B cell (primary cell): ENCODE measurements around the gene CLASP1. TPM values are rescaled to one million over a fixed set of nuclear protein-coding genes. Genes with fewer than 3 reads are reported as not detected.

Experiments
- ATAC-seq: fragments of 200-7000 bp; cut with Tn5 transposase; one replicate; pipeline ENCODE4 v1.10.0; 2021; ENCODE audit warnings: low read depth, mild to moderate bottlenecking, moderate number of reproducible peaks, moderate library complexity
- CTCF ChIA-PET: fragments of 350-600 bp; sonication (Branson Sonifier 250); formaldehyde crosslinking; loops from one replicate; lab custom pipeline; 2021; ENCODE audit warnings: antibody characterized with exemption, inconsistent platforms; lab: Charles Lee
- POLR2A ChIA-PET: fragments of 350-600 bp; sonication (Branson Sonifier 250); formaldehyde crosslinking; loops from one replicate; lab custom pipeline; 2021; ENCODE audit warnings: antibody characterized with exemption; lab: Charles Lee
- DNase-seq: peaks from one replicate; pipeline ENCODE4 v3.0.0; 2013
- H2AFZ ChIP-seq: 2 replicates; pipeline ENCODE4 v1.6.1; 2012; ENCODE audit warnings: mild to moderate bottlenecking, low read depth, low read length; ENCODE audit not compliant: insufficient read depth, poor library complexity, severe bottlenecking
- H3K27ac ChIP-seq, 2 donors: 1 replicate in 1 of 2; 2 replicates in 1 of 2; pipeline ENCODE4 v1.5.1; 2012 to 2013; ENCODE audit warnings: low read length in 2 of 2, mild to moderate bottlenecking in 2 of 2, moderate library complexity in 1 of 2
- H3K27me3 ChIP-seq, 4 experiments: fragments of 200-600 bp in 1 of 4; sonication (generic) in 1 of 4; replicated peaks in 1 of 4; 1 replicate in 2 of 4; 2 replicates in 2 of 4; pipeline versions ENCODE4 v1.6.1 to v1.7.0; 2013 to 2016; ENCODE audit warnings: low read length in 3 of 4, mild to moderate bottlenecking in 2 of 4, mixed read lengths in 1 of 4, moderate library complexity in 1 of 4; ENCODE audit not compliant: insufficient read depth in 4 of 4, control insufficient read depth in 3 of 4; ENCODE audit errors: control extremely low read depth in 1 of 4
- H3K36me3 ChIP-seq, 2 experiments: replicated peaks in 1 of 2; 1 replicate in 1 of 2; 2 replicates in 1 of 2; pipeline versions ENCODE4 v1.6.1 to v1.7.1; 2013; ENCODE audit warnings: low read length in 1 of 2; ENCODE audit not compliant: insufficient read depth in 2 of 2, control insufficient read depth in 1 of 2; ENCODE audit errors: control extremely low read depth in 1 of 2, extremely low read depth in 1 of 2
- H3K4me1 ChIP-seq, 2 donors: fragments of 200-600 bp in 1 of 2; sonication (generic) in 1 of 2; 1 replicate in 1 of 2; 2 replicates in 1 of 2; pipeline versions ENCODE4 v1.5.1 to v1.6.1; 2013 to 2017; ENCODE audit warnings: low read length in 2 of 2; ENCODE audit not compliant: control insufficient read depth in 2 of 2, insufficient read depth in 2 of 2
- H3K4me2 ChIP-seq: replicated peaks from 2 replicates; pipeline ENCODE3; 2012; ENCODE audit warnings: mild to moderate bottlenecking, low read depth, low read length; ENCODE audit not compliant: poor library complexity, severe bottlenecking
- H3K4me3 ChIP-seq, 5 experiments: fragments of 200-600 bp in 1 of 5; sonication (generic) in 1 of 5; 1 replicate in 3 of 5; 2 replicates in 2 of 5; pipeline versions ENCODE4 v1.5.1 to v1.7.0; 2011 to 2016; ENCODE audit warnings: low read length in 4 of 5, mild to moderate bottlenecking in 4 of 5, low read depth in 2 of 5, control low read depth in 1 of 5, moderate library complexity in 1 of 5; ENCODE audit not compliant: insufficient read depth in 1 of 5; ENCODE audit errors: control extremely low read depth in 1 of 5, extremely low read depth in 1 of 5
- H3K79me2 ChIP-seq: fragments of 200-600 bp; sonication (generic); one replicate; pipeline ENCODE4 v1.6.0; 2016; ENCODE audit warnings: low read length; ENCODE audit not compliant: control insufficient read depth, insufficient read depth
- H3K9ac ChIP-seq: fragments of 200-600 bp; sonication (generic); 2 replicates; pipeline ENCODE4 v1.6.1; 2017; ENCODE audit warnings: mild to moderate bottlenecking, low read length, moderate library complexity
- H3K9me3 ChIP-seq, 3 donors: one replicate each; pipeline versions ENCODE4 v1.6.1 to v1.7.1; 2013; ENCODE audit warnings: low read length in 2 of 3; ENCODE audit not compliant: control insufficient read depth in 2 of 3, insufficient read depth in 1 of 3; ENCODE audit errors: control extremely low read depth in 1 of 3
- H4K20me1 ChIP-seq: 2 replicates; pipeline ENCODE4 v1.6.0; 2012; ENCODE audit warnings: mild to moderate bottlenecking, low read length; ENCODE audit not compliant: insufficient read depth, control insufficient read depth, poor library complexity, severe bottlenecking
- H3K27ac Mint-ChIP-seq: one replicate; pipeline ENCODE4 v1.8.0; 2021; ENCODE audit warnings: mixed read lengths
- H3K27me3 Mint-ChIP-seq: one replicate; pipeline ENCODE4 v1.8.0; 2021; ENCODE audit warnings: mixed read lengths
- H3K4me1 Mint-ChIP-seq: one replicate; pipeline ENCODE4 v1.8.0; 2021; ENCODE audit warnings: mixed read lengths
- H3K4me3 Mint-ChIP-seq: one replicate; pipeline ENCODE4 v1.8.0; 2021; ENCODE audit warnings: mixed read lengths
- H3K9me3 Mint-ChIP-seq: one replicate; pipeline ENCODE4 v1.8.0; 2022; ENCODE audit warnings: mixed read lengths; ENCODE audit not compliant: insufficient read depth
- CTCF ChIP-seq: fragments of 200-600 bp; IDR thresholded peaks from one replicate; pipeline ENCODE4 v1.8.0; 2022; ENCODE audit warnings: antibody characterized with exemption, mild to moderate bottlenecking
- EZH2 ChIP-seq: IDR thresholded peaks from 2 replicates; pipeline ENCODE4 v1.6.1; 2012; ENCODE audit warnings: borderline replicate concordance, low read depth, mild to moderate bottlenecking, moderate library complexity, low read length; ENCODE audit not compliant: insufficient read depth, poor library complexity, severe bottlenecking
- WGBS: methylation state at CpG from one replicate; pipeline ENCODE4 v1.1.5; 2013; ENCODE audit warnings: missing lambda C conversion rate; ENCODE audit not compliant: insufficient coverage; 5-methylcytosine and 5-hydroxymethylcytosine counted together
- intact Hi-C: fragments of 100-400 bp; cut with micrococcal nuclease; formaldehyde crosslinking; loops from one replicate; pipeline ENCODE4 v1.10.0; 2022
- polyA plus RNA-seq: library from polyadenylated mRNA; depleted of rRNA; stranded (reverse); fragments of >200 nt; gene quantifications from 2 replicates; pipeline ENCODE4 v1.2.3, GENCODE V29; 2012
- total RNA-seq, 2 donors: library from RNA; stranded (reverse); fragments of 120-200 nt in 1 of 2; gene quantifications; 1 replicate in 1 of 2; 2 replicates in 1 of 2; pipeline versions ENCODE4 v1.2.3 to v1.2.4, GENCODE V29; 2013 to 2022

Gene CLASP1
- total and polyA plus RNA-seq, 2 donors (not counting 1 experiment from before 2014, with no cell fraction given) = 8.7 to 88.0 TPM

GRCh38 chr2:121336528-121337294 lies 312.6 kb downstream of the CLASP1 start:
- ChIA-PET CTCF (no interaction called here), POLR2A (no interaction called here)
- Histone ChIP-seq H3K79me2 (no peaks in the 10 kb centered on the region), H3K36me3 (peaks cover 0 to 16% of the 10 kb centered on the region in 2 experiments), H3K9me3 (no peaks in the 10 kb centered on the region), H4K20me1 (no peaks in the 10 kb centered on the region), H2AFZ (no peak overlapping the region), H3K27me3 (no peaks in the 10 kb centered on the region), H3K4me2 (no peak overlapping the region), H3K9ac (no peak overlapping the region), H3K4me1 (no peaks in the 10 kb centered on the region), H3K4me3 (no peak overlapping the region), H3K27ac (no peak overlapping the region)
- ATAC-seq = no peak
- TF ChIP-seq EZH2 (no peak), CTCF (no peak)
- 98% methylated on average over 14 of the region's 18 CpGs for WGBS
- Mint-ChIP-seq H3K27ac (no peak overlapping the region), H3K27me3 (no peaks in the 10 kb centered on the region), H3K9me3 (no peaks in the 10 kb centered on the region), H3K4me3 (no peak overlapping the region), H3K4me1 (no peaks in the 10 kb centered on the region)
- no peak for DNase-seq
- intact Hi-C loops = no loop called here
